Epithelial cell of esophagus (primary cell): ENCODE data around the gene ASB2.

Experiments used
- DNase-seq: peaks from one replicate; pipeline ENCODE4 v3.0.0; 2010; ENCODE audit warnings: low read depth
- H3K4me3 ChIP-seq: 2 replicates; pipeline ENCODE4 v1.5.1; 2011; ENCODE audit warnings: mild to moderate bottlenecking, low read length, control low read depth
- CTCF ChIP-seq: IDR thresholded peaks from 2 replicates; pipeline ENCODE4 v1.5.1; 2011; ENCODE audit warnings: low read depth, mild to moderate bottlenecking, low read length, control low read depth, inconsistent platforms; ENCODE audit not compliant: insufficient read depth; ENCODE audit errors: missing control alignments

The ASB2 gene

GRCh38 chr14:93954900-93955849, 21.2 kb downstream of the ASB2 start:
- no peak overlapping the region for H3K4me3 ChIP-seq
- DNase-seq, result no peak
- TF ChIP-seq CTCF, result no peak

- no peak for TF ChIP-seq CTCF
- no peak overlapping the region for H3K4me3 ChIP-seq
- DNase-seq, result no peak
Observed at GRCh38 chr14:93954516-93954830, 21.9 kb downstream of the ASB2 start.

GRCh38 chr14:93953739-93954515, 22.4 kb downstream of the ASB2 start:
- no peak for DNase-seq
- H3K4me3 ChIP-seq, result no peak overlapping the region
- TF ChIP-seq CTCF, result no peak

- TF ChIP-seq CTCF, result no peak
- no peak overlapping the region for H3K4me3 ChIP-seq
- no peak for DNase-seq
Observed at GRCh38 chr14:93953263-93953662, 23.1 kb downstream of the ASB2 start.

- DNase-seq, result no peak
- no peak overlapping the region for H3K4me3 ChIP-seq
- no peak for TF ChIP-seq CTCF
Observed at GRCh38 chr14:93952829-93953228, 23.5 kb downstream of the ASB2 start.

GRCh38 chr14:93951635-93952540, 24.5 kb downstream of the ASB2 start:
- H3K4me3 ChIP-seq, result no peak overlapping the region
- DNase-seq, result no peak
- no peak for TF ChIP-seq CTCF
